ENCODE results near the gene SH2D1B.
"Not testable (repeated sequence)": the region's sequence is repeated elsewhere in the genome, so short reads cannot be mapped to it uniquely, and the experiment has no call there.

Gene SH2D1B, protein sequence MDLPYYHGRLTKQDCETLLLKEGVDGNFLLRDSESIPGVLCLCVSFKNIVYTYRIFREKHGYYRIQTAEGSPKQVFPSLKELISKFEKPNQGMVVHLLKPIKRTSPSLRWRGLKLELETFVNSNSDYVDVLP

GRCh38 chr1:162412002-162412401, at the start of gene SH2D1B:
TSS of gene SH2D1B (minus strand) at chr1:162412136. CDS start at chr1:162412016, 120 bp downstream.
- in situ Hi-C loops (cut with MboI; ENCODE audit: low sequenced_read_pairs): no loop called here

- in situ Hi-C loops (cut with MboI; ENCODE audit: low sequenced_read_pairs): no loop called here
These were observed 46.3 kb upstream of the SH2D1B start for GRCh38 chr1:162458236-162458635.

- in situ Hi-C loops (cut with MboI; ENCODE audit: low sequenced_read_pairs): no loop called here
These were observed 44.4 kb upstream of the SH2D1B start for GRCh38 chr1:162456323-162456722.

DNA sequence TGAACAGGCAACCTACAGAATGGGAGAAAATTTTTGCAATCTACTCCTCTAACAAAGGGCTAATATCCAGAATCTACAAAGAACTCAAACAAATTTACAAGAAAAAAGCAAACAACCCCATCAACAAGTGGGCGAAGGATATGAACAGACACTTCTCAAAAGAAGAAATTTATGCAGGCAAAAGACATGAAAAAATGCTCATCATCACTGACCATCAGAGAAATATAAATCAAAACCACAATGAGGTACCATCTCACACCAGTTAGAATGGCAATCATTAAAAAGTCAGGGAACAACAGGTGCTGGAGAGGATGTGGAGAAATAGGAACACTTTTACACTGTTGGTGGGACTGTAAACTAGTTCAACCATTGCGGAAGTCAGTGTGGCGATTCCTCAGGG, 42.4 kb upstream of the SH2D1B start:
- in situ Hi-C loops (cut with MboI; ENCODE audit: low sequenced_read_pairs): not testable (repeated sequence)

GRCh38 chr1:162446946-162447345, 35.0 kb upstream of the SH2D1B start:
- in situ Hi-C loops (cut with MboI; ENCODE audit: low sequenced_read_pairs): no loop called here

GRCh38 chr1:162444903-162445302, 33.0 kb upstream of the SH2D1B start:
- in situ Hi-C loops (cut with MboI; ENCODE audit: low sequenced_read_pairs): no loop called here

DNA sequence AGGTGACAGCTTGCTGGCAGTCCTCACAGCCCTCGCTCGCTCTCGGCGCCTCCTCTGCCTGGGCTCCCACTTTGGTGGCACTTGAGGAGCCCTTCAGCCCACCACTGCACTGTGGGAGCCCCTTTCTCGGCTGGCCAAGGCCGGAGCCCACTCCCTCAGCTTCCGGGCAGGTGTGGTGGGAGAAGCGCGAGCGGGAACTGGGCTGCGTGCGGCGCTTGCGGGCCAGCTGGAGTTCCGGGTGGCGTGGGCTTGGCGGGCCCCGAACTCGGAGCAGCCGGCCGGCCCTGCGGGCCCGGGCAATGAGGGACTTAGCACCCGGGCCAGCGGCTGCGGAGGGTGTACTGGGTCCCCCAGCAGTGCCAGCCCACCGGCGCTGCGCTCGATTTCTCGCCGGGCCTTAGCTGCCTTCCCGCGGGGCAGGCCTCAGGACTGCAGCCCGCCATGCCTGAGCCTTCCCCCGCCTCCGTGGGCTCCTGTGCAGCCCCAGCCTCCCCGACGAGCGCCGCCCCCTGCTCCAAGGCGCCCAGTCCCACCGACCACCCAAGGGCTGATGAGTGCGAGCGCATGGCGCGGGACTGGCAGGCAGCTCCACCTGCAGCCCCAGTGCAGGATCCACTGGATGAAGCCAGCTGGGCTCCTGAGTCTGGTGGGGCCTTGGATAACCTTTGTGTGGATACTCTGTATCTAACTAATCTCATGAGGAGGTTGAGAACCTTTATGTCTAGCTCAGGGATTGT, 21.2 kb upstream of the SH2D1B start:
- in situ Hi-C loops (cut with MboI; ENCODE audit: low sequenced_read_pairs): not testable (repeated sequence)

GRCh38 chr1:162430583-162430982, 18.6 kb upstream of the SH2D1B start:
- in situ Hi-C loops (cut with MboI; ENCODE audit: low sequenced_read_pairs): no loop called here

DNA sequence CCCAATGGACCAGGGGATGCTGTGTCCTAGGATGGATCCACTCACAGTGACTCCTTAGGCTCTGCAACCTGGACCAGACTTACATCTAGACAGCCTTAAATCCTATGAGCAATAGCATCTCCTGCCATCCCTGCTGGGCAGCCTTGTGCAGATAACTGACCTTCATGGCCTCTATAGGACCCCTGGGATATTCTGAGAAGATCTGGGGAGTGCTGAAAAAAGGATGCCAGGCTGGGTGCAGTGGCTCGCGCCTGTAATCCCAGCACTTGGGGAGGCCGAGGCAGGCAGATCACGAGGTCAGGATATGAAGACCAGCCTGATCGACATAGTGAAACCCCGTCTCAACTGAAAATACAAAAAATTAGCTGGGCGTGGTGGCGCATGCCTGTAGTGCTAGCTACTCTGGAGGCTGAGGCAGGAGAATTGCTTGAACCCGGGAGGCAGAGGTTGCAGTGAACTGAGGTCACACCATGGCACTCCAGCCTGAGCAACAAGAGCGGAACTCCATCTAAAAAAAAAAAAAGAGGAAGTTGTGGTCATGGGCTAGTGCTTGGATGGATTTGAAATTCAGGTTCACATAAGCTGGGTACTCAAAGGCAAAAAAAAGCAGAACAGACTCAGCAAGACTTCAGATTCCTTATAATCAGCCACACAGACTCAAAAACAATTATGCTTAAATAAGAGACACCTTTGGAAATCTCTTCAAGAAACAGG, 10.9 kb upstream of the SH2D1B start:
- in situ Hi-C loops (cut with MboI; ENCODE audit: low sequenced_read_pairs): no loop called here

- in situ Hi-C loops (cut with MboI; ENCODE audit: low sequenced_read_pairs): no loop called here
These were observed 9.6 kb upstream of the SH2D1B start for GRCh38 chr1:162421258-162422164.

DNA sequence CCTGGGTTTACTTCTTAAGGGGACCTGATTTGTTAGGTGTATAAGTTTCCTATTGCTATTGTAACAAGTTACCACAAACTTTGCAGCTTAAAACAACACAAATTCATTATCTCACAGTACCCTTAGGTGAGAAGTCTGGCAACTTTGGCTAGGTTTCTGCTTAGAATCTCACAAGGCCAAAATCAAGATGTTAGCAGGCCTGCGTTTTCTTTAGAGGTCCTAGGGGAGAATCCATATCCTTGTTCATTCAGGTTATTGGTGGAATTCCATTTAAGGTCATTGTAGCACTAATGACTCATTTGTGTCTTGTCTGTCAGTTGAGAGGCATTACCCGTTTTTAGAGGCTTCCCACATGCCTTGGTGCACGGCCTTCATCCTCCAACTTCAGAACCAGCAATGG, 8.2 kb upstream of the SH2D1B start:
- in situ Hi-C loops (cut with MboI; ENCODE audit: low sequenced_read_pairs): no loop called here

DNA sequence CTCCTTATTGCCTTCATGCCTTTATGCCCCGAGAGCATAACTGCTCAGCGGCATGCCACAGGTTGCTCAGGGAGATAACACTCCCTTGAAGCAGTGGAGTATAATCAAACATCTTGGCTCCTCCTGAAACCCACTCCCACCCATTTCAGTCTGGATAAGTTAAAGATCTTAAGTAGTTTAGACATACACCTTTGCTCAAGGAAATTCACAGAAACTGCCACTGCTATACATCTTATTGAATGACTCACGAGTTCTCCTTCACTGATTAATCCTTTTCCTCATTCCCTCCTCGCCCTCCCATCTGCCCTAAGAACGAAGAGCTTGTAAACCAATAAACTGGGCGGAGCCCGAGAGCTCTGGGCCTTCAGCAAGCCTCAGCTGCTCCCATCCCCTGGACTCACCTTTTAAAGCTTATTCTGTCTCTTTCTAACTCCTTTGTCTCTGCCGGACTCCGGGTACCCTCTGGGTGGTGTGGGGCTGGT, 7.6 kb upstream of the SH2D1B start:
- in situ Hi-C loops (cut with MboI; ENCODE audit: low sequenced_read_pairs): not testable (repeated sequence)

DNA sequence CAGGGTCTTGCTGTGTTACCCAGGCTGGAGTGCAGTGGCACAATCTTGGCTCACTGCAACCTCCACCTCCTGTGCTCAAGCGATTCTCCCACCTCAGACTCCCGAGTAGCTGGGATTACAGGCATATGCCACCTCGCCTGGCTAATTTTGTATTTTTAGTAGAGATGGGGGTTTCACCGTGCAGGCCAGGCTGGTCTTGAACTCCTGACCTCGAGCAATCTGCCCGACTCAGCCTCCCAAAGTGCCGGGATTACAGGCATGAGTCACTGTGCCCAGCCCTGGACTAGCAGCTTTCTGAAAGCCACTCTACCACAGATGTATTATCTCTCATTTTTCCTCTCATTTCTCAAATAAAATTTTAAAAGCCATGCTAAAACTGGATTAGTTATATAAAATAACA, 6.6 kb upstream of the SH2D1B start:
- in situ Hi-C loops (cut with MboI; ENCODE audit: low sequenced_read_pairs): not testable (repeated sequence)

- in situ Hi-C loops (cut with MboI; ENCODE audit: low sequenced_read_pairs): no loop called here
These were observed 5.7 kb upstream of the SH2D1B start for GRCh38 chr1:162417650-162418049.

- in situ Hi-C loops (cut with MboI; ENCODE audit: low sequenced_read_pairs): no loop called here
These were observed 5.0 kb upstream of the SH2D1B start for GRCh38 chr1:162416909-162417308.

DNA sequence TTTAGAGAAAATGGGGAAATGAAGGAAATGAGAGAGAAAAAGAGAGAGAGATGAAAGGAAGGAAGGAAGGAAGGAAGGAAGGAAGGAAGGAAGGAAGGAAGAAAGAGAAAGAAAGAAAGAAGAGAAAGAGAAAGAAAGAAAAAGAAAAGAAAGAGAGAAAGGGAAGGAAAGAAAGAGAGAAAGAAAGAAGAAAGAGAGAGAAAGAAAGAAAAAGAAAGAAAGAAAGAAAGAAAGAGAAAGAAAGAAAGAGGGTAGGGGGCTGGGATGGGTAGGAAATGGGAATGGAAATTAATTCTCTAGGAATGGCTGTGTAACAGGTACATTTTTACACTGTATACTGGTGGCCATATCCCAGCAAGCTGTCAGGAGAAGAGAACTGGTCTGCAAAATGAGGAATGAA, 4.3 kb upstream of the SH2D1B start:
- in situ Hi-C loops (cut with MboI; ENCODE audit: low sequenced_read_pairs): no loop called here

GRCh38 chr1:162407539-162407938, 4.4 kb downstream of the SH2D1B start:
- in situ Hi-C loops (cut with MboI; ENCODE audit: low sequenced_read_pairs): no loop called here

DNA sequence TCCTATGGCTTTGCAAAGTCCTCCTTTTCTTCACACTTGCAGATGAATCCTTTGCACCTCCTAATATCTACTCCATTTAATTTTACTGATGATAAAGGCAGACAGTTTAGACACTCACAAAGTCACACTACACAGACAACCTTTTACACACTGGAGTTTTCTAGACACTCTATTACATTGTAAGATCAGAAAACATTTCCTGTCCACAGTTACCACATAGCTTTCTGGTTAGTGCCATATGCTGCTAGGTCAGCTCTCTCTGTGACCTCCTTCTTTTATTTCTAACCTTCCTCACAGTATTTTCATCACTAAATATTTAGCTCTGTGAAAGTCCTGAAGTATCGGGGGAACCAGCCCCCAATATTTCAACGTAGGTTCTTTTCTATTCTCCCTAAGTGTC, 5.1 kb downstream of the SH2D1B start:
- in situ Hi-C loops (cut with MboI; ENCODE audit: low sequenced_read_pairs): no loop called here

- in situ Hi-C loops (cut with MboI; ENCODE audit: low sequenced_read_pairs): no loop called here
These were observed 6.1 kb downstream of the SH2D1B start for GRCh38 chr1:162405800-162406199.

DNA sequence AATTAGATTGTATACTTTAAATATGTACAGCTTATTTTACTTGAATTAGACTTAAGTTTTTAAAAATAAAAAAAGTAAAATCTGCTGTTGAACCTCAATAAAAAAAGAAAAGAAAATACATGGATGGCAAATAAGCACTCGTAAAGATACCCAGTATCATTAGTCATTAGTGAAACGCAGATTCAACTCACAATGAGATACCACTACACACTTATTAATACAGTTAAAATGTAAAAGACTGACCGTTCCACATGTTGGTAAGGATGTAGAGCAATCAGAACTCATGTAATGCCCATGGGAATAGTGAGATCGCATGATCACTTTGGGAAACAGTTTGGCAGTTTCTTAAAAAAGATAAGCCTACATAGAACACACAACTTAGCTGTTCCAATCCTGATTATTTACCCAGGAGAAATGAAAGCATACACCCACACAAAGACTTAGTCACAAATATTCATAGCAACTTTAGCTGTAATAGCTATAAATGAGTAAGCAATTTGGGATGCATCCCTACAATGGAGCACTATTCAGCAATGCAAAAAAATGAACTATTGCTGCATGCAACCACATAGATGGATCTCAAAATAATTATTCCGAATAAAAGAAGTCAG, 7.3 kb downstream of the SH2D1B start:
- in situ Hi-C loops (cut with MboI; ENCODE audit: low sequenced_read_pairs): no loop called here
